Keratinocyte (primary cell): Measurements from ENCODE around the gene SLC25A25. TPM values are rescaled to one million over a fixed set of nuclear protein-coding genes. Genes with fewer than 3 reads are reported as not detected.

Experiments
- DNase-seq: peaks from one replicate; pipeline ENCODE4 v3.0.0-alpha.2; 2011; ENCODE audit warnings: low read depth, missing footprints, low spot score
- FAIRE-seq: peaks from 2 replicates; lab custom pipeline; 2011; peaks lifted over from hg19 to GRCh38; lab: Jason Lieb, UNC
- H2AFZ ChIP-seq: 2 replicates; pipeline ENCODE4 v1.6.0; 2012; ENCODE audit warnings: low read length, control low read depth, inconsistent platforms; ENCODE audit not compliant: control insufficient read depth
- H3K27ac ChIP-seq: 2 replicates; pipeline ENCODE4 v1.5.1; 2011; ENCODE audit warnings: low read length; ENCODE audit not compliant: control insufficient read depth, insufficient read depth
- H3K27me3 ChIP-seq: 3 replicates; pipeline ENCODE4 v1.6.0; 2011; ENCODE audit warnings: low read length; ENCODE audit not compliant: control insufficient read depth, insufficient read depth; ENCODE audit errors: extremely low read depth
- H3K36me3 ChIP-seq, 2 experiments: 2 replicates in 1 of 2; 3 replicates in 1 of 2; pipeline ENCODE4 v1.5.1; 2011; ENCODE audit warnings: low read length in 2 of 2, mild to moderate bottlenecking in 1 of 2; ENCODE audit not compliant: control insufficient read depth in 2 of 2, insufficient read depth in 2 of 2; ENCODE audit errors: extremely low read depth in 1 of 2
- H3K4me1 ChIP-seq: 3 replicates; pipeline ENCODE4 v1.5.1; 2011; ENCODE audit warnings: low read length; ENCODE audit not compliant: control insufficient read depth, insufficient read depth; ENCODE audit errors: extremely low read depth
- H3K4me2 ChIP-seq: 3 replicates; pipeline ENCODE4 v1.6.0; 2011; ENCODE audit warnings: low read depth, low read length; ENCODE audit not compliant: control insufficient read depth, insufficient read depth; ENCODE audit errors: extremely low read depth
- H3K4me3 ChIP-seq, 3 experiments: fragments of 200-600 bp in 1 of 3; sonication (generic) in 1 of 3; 2 replicates in 2 of 3; 3 replicates in 1 of 3; pipeline ENCODE4 v1.5.1; 2011 to 2016; ENCODE audit warnings: low read length in 3 of 3, mild to moderate bottlenecking in 3 of 3, control low read depth in 2 of 3, inconsistent platforms in 1 of 3, low read depth in 1 of 3, mixed read lengths in 1 of 3, mixed run types in 1 of 3, moderate library complexity in 1 of 3; ENCODE audit not compliant: control insufficient read depth in 2 of 3, insufficient read depth in 2 of 3; ENCODE audit errors: extremely low read depth in 1 of 3
- H3K79me2 ChIP-seq: 2 replicates; pipeline ENCODE4 v1.6.0; 2012; ENCODE audit warnings: low read length; ENCODE audit not compliant: control insufficient read depth, insufficient read depth
- H3K9ac ChIP-seq: 3 replicates; pipeline ENCODE4 v1.6.0; 2011; ENCODE audit warnings: low read length; ENCODE audit not compliant: control insufficient read depth, insufficient read depth; ENCODE audit errors: extremely low read depth
- H3K9me1 ChIP-seq: 3 replicates; pipeline ENCODE4 v1.6.0; 2011; ENCODE audit warnings: low read length; ENCODE audit not compliant: control insufficient read depth, insufficient read depth; ENCODE audit errors: extremely low read depth
- H3K9me3 ChIP-seq: 2 replicates; pipeline ENCODE4 v1.5.1; 2012; ENCODE audit warnings: low read depth, low read length; ENCODE audit not compliant: control insufficient read depth
- H4K20me1 ChIP-seq: 3 replicates; pipeline ENCODE4 v1.6.0; 2011; ENCODE audit warnings: low read length; ENCODE audit not compliant: control insufficient read depth, insufficient read depth; ENCODE audit errors: extremely low read depth
- CTCF ChIP-seq, 3 experiments: IDR thresholded peaks in 1 of 3; conservative IDR thresholded peaks in 1 of 3; optimal IDR thresholded peaks in 1 of 3; 2 replicates in 2 of 3; 3 replicates in 1 of 3; pipeline versions ENCODE3 to v1.5.1; 2011; ENCODE audit warnings: low read length in 3 of 3, mild to moderate bottlenecking in 3 of 3, moderate library complexity in 2 of 3, control low read depth in 1 of 3, inconsistent platforms in 1 of 3; ENCODE audit not compliant: insufficient read depth in 2 of 3; ENCODE audit errors: extremely low read depth in 1 of 3
- EZH2 ChIP-seq: IDR thresholded peaks from one replicate; pipeline ENCODE4 v1.6.1; 2012; ENCODE audit warnings: inconsistent platforms, mild to moderate bottlenecking, low read length, moderate library complexity
- dilution Hi-C: fragments of 300-500 bp; cut with MboI; formaldehyde crosslinking; loops from one replicate; pipeline ENCODE4 v1.7.0; 2020; ENCODE audit warnings: low sequenced_read_pairs; ENCODE audit not compliant: extremely low pct_ligation_motif_present
- polyA plus RNA-seq, 5 experiments: library from polyadenylated mRNA; depleted of rRNA in 3 of 5; stranded (reverse) in 3 of 5; stranded (forward) in 1 of 5; unstranded in 1 of 5; fragments of >200 nt; gene quantifications; 1 replicate in 1 of 5; 2 replicates in 3 of 5; 3 replicates in 1 of 5; pipeline versions ENCODE4 v1.2.1 to v1.2.3, GENCODE V29; 2011 to 2012; ENCODE audit warnings: missing spikeins in 2 of 5, low read depth in 1 of 5, low replicate concordance in 1 of 5

Gene SLC25A25
- polyA plus RNA-seq, 1 donor (not counting 4 experiments of a cell fraction or from before 2014, with no cell fraction given): 6.5 TPM

- Histone ChIP-seq H3K27me3 (no peaks in the 10 kb centered on the region), H3K4me3 (peak overlapping the region in 2 of 3 experiments; percentile 45 to 64), H4K20me1 (peaks cover 5% of the 10 kb centered on the region), H3K9me3 (no peaks in the 10 kb centered on the region), H3K9me1 (no peaks in the 10 kb centered on the region), H2AFZ (peak overlapping the region; percentile 30), H3K9ac (peak overlapping the region; percentile 76), H3K79me2 (peaks cover 22% of the 10 kb centered on the region), H3K4me2 (peak overlapping the region; percentile 95), H3K4me1 (peaks cover 30% of the 10 kb centered on the region), H3K27ac (peak overlapping the region; percentile 95), H3K36me3 (peaks cover 0 to 2% of the 10 kb centered on the region in 2 experiments)
- peak; percentile 64 for FAIRE-seq
- dilution Hi-C loops: no loop called here
- TF ChIP-seq CTCF (optimal IDR thresholded peaks at IDR 0.05 in 1 of 3, IDR thresholded peaks at IDR 0.05 in 1 of 3, conservative IDR thresholded peaks at IDR 0.05 in 1 of 3; ENCODE audit: extremely low read depth in 1 of 3, insufficient read depth in 2 of 3, low read length in 3 of 3): no peak
- TF ChIP-seq EZH2: no peak
- DNase-seq: peak; percentile 86
These were observed 26.3 kb downstream of the SLC25A25 start for GRCh38 chr9:128094166-128094949.

- H3K79me2 ChIP-seq: peaks cover 29% of the 10 kb centered on the region
These were observed 27.0 kb downstream of the SLC25A25 start for GRCh38 chr9:128094950-128095544.

More at GRCh38 chr9:128094950-128095544, 27.0 kb downstream of the SLC25A25 start:
- Histone ChIP-seq H3K4me2 (peak overlapping the region; percentile 54), H3K27ac (peak overlapping the region; percentile 58), H2AFZ (no peak overlapping the region), H3K4me3 (no peak overlapping the region), H3K27me3 (no peaks in the 10 kb centered on the region), H4K20me1 (peaks cover 5% of the 10 kb centered on the region), H3K4me1 (peaks cover 37% of the 10 kb centered on the region), H3K36me3 (peaks cover 0 to 2% of the 10 kb centered on the region in 2 experiments), H3K9ac (peak overlapping the region; percentile 22), H3K9me1 (no peaks in the 10 kb centered on the region), H3K9me3 (no peaks in the 10 kb centered on the region)
- dilution Hi-C loops: no loop called here
- no peak for FAIRE-seq
- no peak for TF ChIP-seq CTCF (optimal IDR thresholded peaks at IDR 0.05 in 1 of 3, IDR thresholded peaks at IDR 0.05 in 1 of 3, conservative IDR thresholded peaks at IDR 0.05 in 1 of 3; ENCODE audit: extremely low read depth in 1 of 3, insufficient read depth in 2 of 3, low read length in 3 of 3)
- no peak for TF ChIP-seq EZH2
- DNase-seq: no peak
